H9 (cell line): ENCODE data around the gene LTA4H. TPM values are rescaled to one million over a fixed set of nuclear protein-coding genes. Genes with fewer than 3 reads are reported as not detected.

ENCODE experiments used
- DNase-seq: peaks from one replicate; pipeline ENCODE4 v3.0.0-alpha.2; 2017
- H2AFZ ChIP-seq: one replicate; pipeline ENCODE4 v1.6.1; 2013; ENCODE audit warnings: mild to moderate bottlenecking, low read length, control low read depth, moderate library complexity
- H2AK5ac ChIP-seq: 2 replicates; pipeline ENCODE4 v1.6.1; 2013; ENCODE audit warnings: low read length, control low read depth, mixed read lengths; ENCODE audit not compliant: insufficient read length
- H2BK120ac ChIP-seq: one replicate; pipeline ENCODE4 v1.6.1; 2013; ENCODE audit warnings: low read depth, mild to moderate bottlenecking, low read length, control low read depth, inconsistent platforms; ENCODE audit not compliant: poor library complexity, severe bottlenecking
- H2BK12ac ChIP-seq: 2 replicates; pipeline ENCODE4 v1.6.1; 2013; ENCODE audit warnings: low read length, control low read depth, mixed read lengths, low read depth; ENCODE audit not compliant: insufficient read length
- H2BK15ac ChIP-seq: 2 replicates; pipeline ENCODE4 v1.6.1; 2013; ENCODE audit warnings: low read depth, low read length, control low read depth
- H2BK20ac ChIP-seq: one replicate; pipeline ENCODE4 v1.6.1; 2013; ENCODE audit warnings: low read depth, mild to moderate bottlenecking, low read length, control low read depth, inconsistent platforms; ENCODE audit not compliant: poor library complexity, severe bottlenecking
- H2BK5ac ChIP-seq: 2 replicates; pipeline ENCODE4 v1.6.1; 2013; ENCODE audit warnings: low read length, control low read depth, mixed read lengths; ENCODE audit not compliant: insufficient read length
- H3K14ac ChIP-seq: 2 replicates; pipeline ENCODE4 v1.6.1; 2013; ENCODE audit warnings: low read length, control low read depth; ENCODE audit not compliant: insufficient read depth
- H3K18ac ChIP-seq: 2 replicates; pipeline ENCODE4 v1.6.1; 2013; ENCODE audit warnings: low read depth, mild to moderate bottlenecking, mixed read lengths, low read length, control low read depth; ENCODE audit not compliant: insufficient read length
- H3K23ac ChIP-seq: 2 replicates; pipeline ENCODE4 v1.6.1; 2013; ENCODE audit warnings: low read length, control low read depth, mixed read lengths, low read depth; ENCODE audit not compliant: insufficient read length
- H3K23me2 ChIP-seq: 2 replicates; pipeline ENCODE4 v1.6.1; 2013; ENCODE audit warnings: low read depth, mild to moderate bottlenecking, mixed read lengths, low read length, control low read depth; ENCODE audit not compliant: insufficient read length, poor library complexity, severe bottlenecking
- H3K27ac ChIP-seq: 2 replicates; pipeline ENCODE4 v1.5.1; 2013; ENCODE audit warnings: low read length, control low read depth, mixed read lengths, low read depth; ENCODE audit not compliant: insufficient read length
- H3K27me3 ChIP-seq: 2 replicates; pipeline ENCODE4 v1.6.1; 2013; ENCODE audit warnings: low read length, control low read depth, inconsistent platforms; ENCODE audit not compliant: insufficient read depth
- H3K4ac ChIP-seq: 2 replicates; pipeline ENCODE4 v1.6.1; 2013; ENCODE audit warnings: low read depth, mild to moderate bottlenecking, control low read depth, inconsistent platforms, low read length, moderate library complexity
- H3K4me1 ChIP-seq: 2 replicates; pipeline ENCODE4 v1.6.1; 2013; ENCODE audit warnings: low read length, control low read depth, inconsistent platforms; ENCODE audit not compliant: insufficient read depth
- H3K4me2 ChIP-seq: 2 replicates; pipeline ENCODE4 v1.6.1; 2013; ENCODE audit warnings: low read length, control low read depth, mixed read lengths; ENCODE audit not compliant: insufficient read length, insufficient read depth
- H3K56ac ChIP-seq: 2 replicates; pipeline ENCODE4 v1.6.1; 2013; ENCODE audit warnings: low read depth, mild to moderate bottlenecking, mixed read lengths, low read length, control low read depth; ENCODE audit not compliant: insufficient read length
- H3K79me1 ChIP-seq: 2 replicates; pipeline ENCODE4 v1.6.1; 2013; ENCODE audit warnings: low read depth, mild to moderate bottlenecking, moderate library complexity, low read length, control low read depth, inconsistent platforms; ENCODE audit not compliant: insufficient read depth, poor library complexity, severe bottlenecking
- H3K79me2 ChIP-seq: 2 replicates; pipeline ENCODE4 v1.6.1; 2013; ENCODE audit warnings: low read length, control low read depth, inconsistent platforms; ENCODE audit not compliant: insufficient read depth
- H3K9ac ChIP-seq: 2 replicates; pipeline ENCODE4 v1.6.1; 2013; ENCODE audit warnings: low read length, control low read depth, mixed read lengths; ENCODE audit not compliant: insufficient read length; ENCODE audit errors: extremely low read depth
- H3K9me3 ChIP-seq: one replicate; pipeline ENCODE4 v1.6.1; 2013; ENCODE audit warnings: low read depth, low read length, inconsistent platforms; ENCODE audit not compliant: control insufficient read depth
- H3T11ph ChIP-seq: one replicate; pipeline ENCODE4 v1.6.1; 2013; ENCODE audit warnings: mild to moderate bottlenecking, low read length, control low read depth, inconsistent platforms
- H4K20me1 ChIP-seq: one replicate; pipeline ENCODE4 v1.6.1; 2013; ENCODE audit not compliant: control insufficient read depth, insufficient read length, insufficient read depth
- H4K5ac ChIP-seq: 2 replicates; pipeline ENCODE4 v1.6.1; 2013; ENCODE audit warnings: low read depth, mild to moderate bottlenecking, mixed read lengths, low read length, control low read depth; ENCODE audit not compliant: insufficient read length
- H4K8ac ChIP-seq: replicated peaks from 2 replicates; pipeline ENCODE4 v1.6.1; 2013; ENCODE audit warnings: low read length, control low read depth, mixed read lengths, low read depth; ENCODE audit not compliant: insufficient read length
- H4K91ac ChIP-seq: 2 replicates; pipeline ENCODE4 v1.6.1; 2013; ENCODE audit warnings: low read depth, mild to moderate bottlenecking, moderate library complexity, mixed read lengths, low read length, control low read depth; ENCODE audit not compliant: insufficient read length
- H3K27ac Mint-ChIP-seq, 3 experiments: 2 replicates in 2 of 3; 3 replicates in 1 of 3; pipeline ENCODE4 v1.8.0; 2020 to 2021; ENCODE audit warnings: mixed read lengths in 3 of 3, mild to moderate bottlenecking in 1 of 3, moderate library complexity in 1 of 3
- H3K27me3 Mint-ChIP-seq: 2 replicates; pipeline ENCODE4 v1.8.0; 2021; ENCODE audit warnings: low read depth, mild to moderate bottlenecking, moderate library complexity, mixed read lengths
- H3K36me3 Mint-ChIP-seq, 3 experiments: 2 replicates in 2 of 3; 3 replicates in 1 of 3; pipeline ENCODE4 v1.8.0; 2020 to 2021; ENCODE audit warnings: low read depth in 3 of 3, mixed read lengths in 3 of 3; ENCODE audit not compliant: insufficient read depth in 1 of 3
- H3K4me1 Mint-ChIP-seq, 2 experiments: 2 replicates each; pipeline ENCODE4 v1.8.0; 2020; ENCODE audit warnings: mixed read lengths in 2 of 2
- H3K4me3 Mint-ChIP-seq, 2 experiments: 2 replicates in 1 of 2; 3 replicates in 1 of 2; pipeline ENCODE4 v1.8.0; 2020 to 2021; ENCODE audit warnings: mild to moderate bottlenecking in 2 of 2, mixed read lengths in 2 of 2, moderate library complexity in 1 of 2
- H3K9me3 Mint-ChIP-seq, 2 experiments: 2 replicates in 1 of 2; 3 replicates in 1 of 2; pipeline ENCODE4 v1.8.0; 2020; ENCODE audit warnings: mild to moderate bottlenecking in 2 of 2, mixed read lengths in 2 of 2, moderate library complexity in 1 of 2
- WGBS: extraction: QIAGEN DNeasy Blood & Tissue Kit; methylation state at CpG from one replicate; pipeline ENCODE4 v1.1.7; 2013; ENCODE audit warnings: missing lambda C conversion rate, low lambda C conversion rate, mixed read lengths; ENCODE audit not compliant: insufficient read length; ENCODE audit errors: extremely low coverage; 5-methylcytosine and 5-hydroxymethylcytosine counted together
- total RNA-seq: library from RNA; stranded (reverse); gene quantifications from 2 replicates; pipeline ENCODE4 v1.2.1, GENCODE V29; 2021
- TF ChIP-seq, protein P1 (sequence below): fragments of 200-600 bp; sonication (generic); conservative IDR thresholded peaks from 3 replicates; pipeline ENCODE4 v1.8.0; 2021; ENCODE audit warnings: antibody characterized with exemption, mild to moderate bottlenecking

LTA4H gene
- total RNA-seq, 1 experiment from 2014 or later: 144 TPM

- H3K27ac ChIP-seq: no peak overlapping the region
- H3T11ph ChIP-seq: no peak overlapping the region
- no peak overlapping the region for H2AK5ac ChIP-seq
- no peak overlapping the region for H3K4me2 ChIP-seq
- no peak overlapping the region for H2AFZ ChIP-seq
- no peak overlapping the region for H2BK12ac ChIP-seq
- H4K8ac ChIP-seq: no peak overlapping the region
- H3K79me2 ChIP-seq: no peaks in the 10 kb centered on the region
- H3K56ac ChIP-seq: no peak overlapping the region
- H4K91ac ChIP-seq: no peak overlapping the region
- H3K23ac ChIP-seq: no peak overlapping the region
- H2BK120ac ChIP-seq: no peak overlapping the region
- no CpG with 5 or more reads among the region's 3 CpGs for WGBS
- H4K20me1 ChIP-seq: no peaks in the 10 kb centered on the region
- TF ChIP-seq, protein P1, sequence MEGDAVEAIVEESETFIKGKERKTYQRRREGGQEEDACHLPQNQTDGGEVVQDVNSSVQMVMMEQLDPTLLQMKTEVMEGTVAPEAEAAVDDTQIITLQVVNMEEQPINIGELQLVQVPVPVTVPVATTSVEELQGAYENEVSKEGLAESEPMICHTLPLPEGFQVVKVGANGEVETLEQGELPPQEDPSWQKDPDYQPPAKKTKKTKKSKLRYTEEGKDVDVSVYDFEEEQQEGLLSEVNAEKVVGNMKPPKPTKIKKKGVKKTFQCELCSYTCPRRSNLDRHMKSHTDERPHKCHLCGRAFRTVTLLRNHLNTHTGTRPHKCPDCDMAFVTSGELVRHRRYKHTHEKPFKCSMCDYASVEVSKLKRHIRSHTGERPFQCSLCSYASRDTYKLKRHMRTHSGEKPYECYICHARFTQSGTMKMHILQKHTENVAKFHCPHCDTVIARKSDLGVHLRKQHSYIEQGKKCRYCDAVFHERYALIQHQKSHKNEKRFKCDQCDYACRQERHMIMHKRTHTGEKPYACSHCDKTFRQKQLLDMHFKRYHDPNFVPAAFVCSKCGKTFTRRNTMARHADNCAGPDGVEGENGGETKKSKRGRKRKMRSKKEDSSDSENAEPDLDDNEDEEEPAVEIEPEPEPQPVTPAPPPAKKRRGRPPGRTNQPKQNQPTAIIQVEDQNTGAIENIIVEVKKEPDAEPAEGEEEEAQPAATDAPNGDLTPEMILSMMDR: no peak
- Mint-ChIP-seq H3K4me3 (no peak overlapping the region), H3K36me3 (no peaks in the 10 kb centered on the region), H3K4me1 (no peaks in the 10 kb centered on the region), H3K27me3 (no peaks in the 10 kb centered on the region), H3K27ac (no peak overlapping the region), H3K9me3 (no peaks in the 10 kb centered on the region)
- no peak overlapping the region for H3K9ac ChIP-seq
- H3K14ac ChIP-seq: no peak overlapping the region
- H2BK5ac ChIP-seq: no peak overlapping the region
- no peaks in the 10 kb centered on the region for H3K23me2 ChIP-seq
- no peaks in the 10 kb centered on the region for H3K4me1 ChIP-seq
- no peaks in the 10 kb centered on the region for H3K27me3 ChIP-seq
- H4K5ac ChIP-seq: no peak overlapping the region
- no peak overlapping the region for H2BK15ac ChIP-seq
- no peaks in the 10 kb centered on the region for H3K79me1 ChIP-seq
- no peak for DNase-seq
- H3K4ac ChIP-seq: no peak overlapping the region
- no peak overlapping the region for H2BK20ac ChIP-seq
- no peaks in the 10 kb centered on the region for H3K9me3 ChIP-seq
- no peak overlapping the region for H3K18ac ChIP-seq
Observed at GRCh38 chr12:96040305-96041133, 5.1 kb upstream of the LTA4H start.
